IMR-90 (cell line): Measurements from ENCODE around the gene ZNF398. TPM values are rescaled to one million over a fixed set of nuclear protein-coding genes. Genes with fewer than 3 reads are reported as not detected.

Source experiments
- ATAC-seq: fragments of 200-7000 bp; cut with Tn5 transposase; 2 replicates; pipeline ENCODE4 v1.9.1; 2020; ENCODE audit warnings: low read depth, mild to moderate bottlenecking, moderate library complexity
- BruUV-seq: library from RNA; stranded (reverse); fragments of 400-500 nt; replicated peaks from 2 replicates; lab custom pipeline; 2021; lab: Mats Ljungman, UMichigan
- CTCF ChIA-PET: fragments of 300-600 bp; formaldehyde crosslinking; extraction: SDS; loops from one replicate; lab custom pipeline; 2021; ENCODE audit warnings: antibody characterized with exemption; lab: Yijun Ruan, JAX
- POLR2A ChIA-PET: fragments of 300-600 bp; sonication (Branson Sonifier 250); formaldehyde crosslinking; loops from one replicate; lab custom pipeline; 2022; ENCODE audit warnings: antibody characterized with exemption; ENCODE audit not compliant: unreplicated experiment; lab: Charles Lee
- DNase-seq: peaks from one replicate; pipeline ENCODE4 v3.0.0; 2013
- H2AFZ ChIP-seq: replicated peaks from 2 replicates; pipeline ENCODE3; 2013; ENCODE audit warnings: low read length, mild to moderate bottlenecking; ENCODE audit not compliant: poor library complexity
- H2AK5ac ChIP-seq: 2 replicates; pipeline ENCODE4 v1.6.1; 2013; ENCODE audit warnings: low read depth, low read length, inconsistent platforms
- H2AK9ac ChIP-seq: replicated peaks from 2 replicates; pipeline ENCODE3; 2013; ENCODE audit warnings: mild to moderate bottlenecking, low read depth, low read length, moderate library complexity; ENCODE audit not compliant: poor library complexity
- H2BK120ac ChIP-seq: 2 replicates; pipeline ENCODE4 v1.6.1; 2013; ENCODE audit warnings: low read depth, low read length, inconsistent platforms
- H2BK15ac ChIP-seq: 3 replicates; pipeline ENCODE4 v1.6.1; 2013; ENCODE audit warnings: low read depth, low read length, inconsistent platforms
- H2BK20ac ChIP-seq: 2 replicates; pipeline ENCODE4 v1.6.1; 2013; ENCODE audit warnings: low read depth, mild to moderate bottlenecking, inconsistent platforms, low read length, moderate library complexity
- H2BK5ac ChIP-seq: 2 replicates; pipeline ENCODE4 v1.6.1; 2013; ENCODE audit warnings: mild to moderate bottlenecking, low read depth, low read length, inconsistent platforms; ENCODE audit not compliant: poor library complexity, severe bottlenecking
- H3K14ac ChIP-seq: replicated peaks from 2 replicates; pipeline ENCODE4 v1.6.1; 2013; ENCODE audit warnings: low read depth, low read length, inconsistent platforms
- H3K18ac ChIP-seq: 2 replicates; pipeline ENCODE4 v1.6.1; 2013; ENCODE audit warnings: low read depth, low read length, control low read depth
- H3K23ac ChIP-seq: 2 replicates; pipeline ENCODE4 v1.6.1; 2013; ENCODE audit warnings: low read depth, low read length, inconsistent platforms
- H3K27ac ChIP-seq: 2 replicates; pipeline ENCODE4 v1.5.1; 2013; ENCODE audit warnings: mild to moderate bottlenecking, control low read depth, low read length; ENCODE audit not compliant: insufficient read depth
- H3K27me3 ChIP-seq: 2 replicates; pipeline ENCODE4 v1.6.1; 2013; ENCODE audit warnings: low read length; ENCODE audit not compliant: control insufficient read depth, insufficient read depth
- H3K36me3 ChIP-seq: 2 replicates; pipeline ENCODE4 v1.6.1; 2013; ENCODE audit warnings: low read length, mixed read lengths; ENCODE audit not compliant: control insufficient read depth, insufficient read depth
- H3K4ac ChIP-seq: 2 replicates; pipeline ENCODE4 v1.6.1; 2013; ENCODE audit warnings: low read depth, low read length, inconsistent platforms
- H3K4me1 ChIP-seq: 2 replicates; pipeline ENCODE4 v1.6.1; 2013; ENCODE audit warnings: low read length, mixed read lengths; ENCODE audit not compliant: control insufficient read depth, insufficient read depth
- H3K4me2 ChIP-seq: 2 replicates; pipeline ENCODE4 v1.6.1; 2013; ENCODE audit warnings: low read depth, mild to moderate bottlenecking, control low read depth, low read length, moderate library complexity
- H3K4me3 ChIP-seq: 2 replicates; pipeline ENCODE4 v1.5.1; 2013; ENCODE audit warnings: low read depth, mild to moderate bottlenecking, control low read depth, low read length, moderate library complexity; ENCODE audit not compliant: insufficient read depth
- H3K56ac ChIP-seq: 2 replicates; pipeline ENCODE4 v1.6.1; 2013; ENCODE audit warnings: low read length, inconsistent platforms; ENCODE audit not compliant: insufficient read depth; ENCODE audit errors: extremely low read depth
- H3K79me1 ChIP-seq, 2 experiments: 2 replicates each; pipeline ENCODE4 v1.6.1; 2013; ENCODE audit warnings: low read length in 2 of 2, inconsistent platforms in 1 of 2, low read depth in 1 of 2
- H3K9ac ChIP-seq: 2 replicates; pipeline ENCODE4 v1.6.1; 2013; ENCODE audit warnings: low read depth, low read length, control low read depth
- H3K9me1 ChIP-seq: 2 replicates; pipeline ENCODE4 v1.6.1; 2013; ENCODE audit warnings: low read length, inconsistent platforms; ENCODE audit not compliant: insufficient read depth
- H3K9me3 ChIP-seq: 2 replicates; pipeline ENCODE4 v1.6.1; 2013; ENCODE audit warnings: low read length; ENCODE audit not compliant: control insufficient read depth, insufficient read depth
- H4K20me1 ChIP-seq: 2 replicates; pipeline ENCODE4 v1.6.1; 2013; ENCODE audit warnings: low read length, inconsistent platforms; ENCODE audit not compliant: insufficient read depth
- H4K5ac ChIP-seq: 2 replicates; pipeline ENCODE4 v1.6.1; 2013; ENCODE audit warnings: mild to moderate bottlenecking, low read depth, low read length, control low read depth
- H4K8ac ChIP-seq, 2 experiments: 2 replicates each; pipeline ENCODE4 v1.6.1; 2013; ENCODE audit warnings: low read depth in 2 of 2, low read length in 2 of 2, control low read depth in 1 of 2, inconsistent platforms in 1 of 2
- H4K91ac ChIP-seq: 2 replicates; pipeline ENCODE4 v1.6.1; 2013; ENCODE audit warnings: low read depth, low read length, inconsistent platforms; ENCODE audit not compliant: insufficient read depth
- BHLHE40 ChIP-seq: fragments of 150-350 bp; IDR thresholded peaks from 2 replicates; pipeline ENCODE4 v1.6.1; 2016; ENCODE audit warnings: mild to moderate bottlenecking, low read depth, low read length
- CEBPB ChIP-seq: IDR thresholded peaks from 2 replicates; pipeline ENCODE4 v1.6.1; 2012; ENCODE audit warnings: low read depth, low read length, improper control_type of control experiment
- CHD1 ChIP-seq: IDR thresholded peaks from 2 replicates; pipeline ENCODE4 v1.6.1; 2012; ENCODE audit warnings: low read depth, low read length, improper control_type of control experiment
- FOS ChIP-seq: fragments of 150-350 bp; IDR thresholded peaks from 2 replicates; pipeline ENCODE4 v1.6.1; 2016; ENCODE audit warnings: low read depth, low read length
- MAFK ChIP-seq: IDR thresholded peaks from 2 replicates; pipeline ENCODE4 v1.6.1; 2012; ENCODE audit warnings: low read depth, low read length, improper control_type of control experiment
- MAZ ChIP-seq: IDR thresholded peaks from 2 replicates; pipeline ENCODE4 v1.6.1; 2012; ENCODE audit warnings: low read depth, mild to moderate bottlenecking, low read length, improper control_type of control experiment, moderate library complexity, borderline replicate concordance
- MXI1 ChIP-seq: IDR thresholded peaks from 2 replicates; pipeline ENCODE4 v1.6.1; 2012; ENCODE audit warnings: low read depth, mild to moderate bottlenecking, low read length, moderate library complexity, borderline replicate concordance
- NFE2L2 ChIP-seq: fragments of 150-350 bp; IDR thresholded peaks from 2 replicates; pipeline ENCODE4 v1.6.1; 2016; ENCODE audit warnings: low read depth, mild to moderate bottlenecking, low read length
- POLR2A ChIP-seq: IDR thresholded peaks from 2 replicates; pipeline ENCODE4 v1.6.1; 2012; ENCODE audit warnings: mild to moderate bottlenecking, low read depth, low read length
- RAD21 ChIP-seq: IDR thresholded peaks from 2 replicates; pipeline ENCODE4 v1.6.1; 2012; ENCODE audit warnings: low read length, improper control_type of control experiment
- RCOR1 ChIP-seq: IDR thresholded peaks from 2 replicates; pipeline ENCODE4 v1.6.1; 2012; ENCODE audit warnings: mild to moderate bottlenecking, low read length, improper control_type of control experiment; ENCODE audit not compliant: insufficient replicate concordance
- RFX5 ChIP-seq: IDR thresholded peaks from 2 replicates; pipeline ENCODE4 v1.8.0; 2012; ENCODE audit warnings: low read depth, mild to moderate bottlenecking, low read length, moderate library complexity
- SMC3 ChIP-seq: fragments of 150-350 bp; IDR thresholded peaks from 2 replicates; pipeline ENCODE4 v1.6.1; 2016; ENCODE audit warnings: low read depth, mild to moderate bottlenecking, antibody characterized with exemption, low read length, moderate library complexity
- WGBS, 2 experiments: methylation state at CpG; one replicate each; pipeline versions ENCODE4 v1.1.5 to v1.1.7; 2013; ENCODE audit warnings: missing lambda C conversion rate in 2 of 2; ENCODE audit not compliant: insufficient read length in 1 of 2; ENCODE audit errors: extremely low coverage in 2 of 2; 5-methylcytosine and 5-hydroxymethylcytosine counted together
- dilution Hi-C: fragments of 300-500 bp; cut with HindIII; formaldehyde crosslinking; loops from one replicate; pipeline ENCODE4 v1.14.3; 2018; ENCODE audit warnings: low sequenced_read_pairs; ENCODE audit not compliant: unreplicated experiment
- in situ Hi-C: fragments of 300-500 bp; cut with MboI; formaldehyde crosslinking; loops from 3 replicates; pipeline ENCODE4 v1.14.3; 2019; ENCODE audit warnings: low sequenced_read_pairs, inconsistent platforms, mixed read lengths
- intact Hi-C: fragments of 100-400 bp; cut with micrococcal nuclease; formaldehyde crosslinking; loops from 2 replicates; pipeline ENCODE4 v1.10.0; 2022
- polyA plus RNA-seq, 3 experiments: library from polyadenylated mRNA; depleted of rRNA; stranded (reverse); fragments of >200 nt; gene quantifications; 2 replicates each; pipeline ENCODE4 v1.2.3, GENCODE V29; 2012; ENCODE audit warnings: low replicate concordance in 1 of 3
- total RNA-seq: library from RNA; depleted of rRNA; stranded (reverse); fragments of >200 nt; gene quantifications from 2 replicates; pipeline ENCODE4 v1.2.3, GENCODE V29; 2012
- TF ChIP-seq, protein P1 (sequence below): fragments of 150-350 bp; IDR thresholded peaks from 2 replicates; pipeline ENCODE4 v1.6.1; 2016; ENCODE audit warnings: low read depth, mild to moderate bottlenecking, low read length, moderate library complexity, borderline replicate concordance
- TF ChIP-seq, protein P2 (sequence below): conservative IDR thresholded peaks from 2 replicates; pipeline ENCODE4 v1.5.1; 2012; ENCODE audit warnings: mild to moderate bottlenecking, low read depth, low read length, improper control_type of control experiment
- TF ChIP-seq, protein P3 (sequence below): fragments of 150-350 bp; IDR thresholded peaks from 2 replicates; pipeline ENCODE4 v1.6.1; 2017; ENCODE audit warnings: mild to moderate bottlenecking, antibody characterized with exemption, low read length, low read depth

ZNF398 gene
- total and polyA plus RNA-seq, 2 of the 4 experiments (the other 2 are of a cell fraction) = 5.7 to 7.9 TPM

DNA sequence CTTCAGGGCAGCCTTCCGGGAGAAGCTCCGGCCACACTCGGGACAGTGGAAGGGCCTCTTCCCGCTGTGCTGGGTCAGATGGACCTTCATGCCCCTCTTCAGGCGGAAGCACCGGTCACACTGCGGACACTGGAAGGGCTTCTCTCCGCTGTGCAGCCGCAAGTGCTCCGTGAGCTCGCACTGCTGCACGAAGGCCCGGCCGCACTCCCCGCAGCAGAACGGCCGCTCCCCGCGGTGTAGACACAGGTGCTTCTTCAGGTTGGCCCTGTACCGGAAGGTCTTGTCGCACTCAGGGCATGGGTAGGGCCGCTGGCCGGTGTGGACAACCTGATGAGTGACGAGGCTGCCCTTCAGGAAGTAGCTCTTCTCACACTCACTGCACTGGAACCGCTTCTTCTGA, 42.5 kb upstream of the ZNF398 start:
- no peak overlapping the region for H2AK5ac ChIP-seq
- H3K9me1 ChIP-seq = no peaks in the 10 kb centered on the region
- CTCF ChIA-PET = no interaction called here

More for the DNA sequence above, 42.5 kb upstream of the ZNF398 start:
- no peak overlapping the region for H3K4me3 ChIP-seq
- H3K27ac ChIP-seq = no peak overlapping the region
- no peak for DNase-seq
- no peaks in the 10 kb centered on the region for H3K27me3 ChIP-seq
- H2AK9ac ChIP-seq = no peak overlapping the region
- BruUV-seq = no TSS peak
- no peaks in the 10 kb centered on the region for H4K20me1 ChIP-seq
- no peak overlapping the region for H4K8ac ChIP-seq
- in situ Hi-C loops (no loop called here), dilution Hi-C loops (no loop called here), intact Hi-C loops (no loop called here)
- H3K56ac ChIP-seq = no peak overlapping the region
- no peaks in the 10 kb centered on the region for H3K9me3 ChIP-seq
- no peak overlapping the region for H2BK20ac ChIP-seq
- no peaks in the 10 kb centered on the region for H3K79me1 ChIP-seq
- H2BK120ac ChIP-seq = no peak overlapping the region
- no peak overlapping the region for H3K4me2 ChIP-seq
- peaks cover 4% of the 10 kb centered on the region; the same call in 1 of the 2 replicates for H3K36me3 ChIP-seq
- H4K5ac ChIP-seq = no peak overlapping the region
- no peak overlapping the region for H3K9ac ChIP-seq
- H3K14ac ChIP-seq = no peak overlapping the region
- peak overlapping the region; percentile 56 for H2AFZ ChIP-seq
- H4K91ac ChIP-seq = no peak overlapping the region
- TF ChIP-seq, protein P1, sequence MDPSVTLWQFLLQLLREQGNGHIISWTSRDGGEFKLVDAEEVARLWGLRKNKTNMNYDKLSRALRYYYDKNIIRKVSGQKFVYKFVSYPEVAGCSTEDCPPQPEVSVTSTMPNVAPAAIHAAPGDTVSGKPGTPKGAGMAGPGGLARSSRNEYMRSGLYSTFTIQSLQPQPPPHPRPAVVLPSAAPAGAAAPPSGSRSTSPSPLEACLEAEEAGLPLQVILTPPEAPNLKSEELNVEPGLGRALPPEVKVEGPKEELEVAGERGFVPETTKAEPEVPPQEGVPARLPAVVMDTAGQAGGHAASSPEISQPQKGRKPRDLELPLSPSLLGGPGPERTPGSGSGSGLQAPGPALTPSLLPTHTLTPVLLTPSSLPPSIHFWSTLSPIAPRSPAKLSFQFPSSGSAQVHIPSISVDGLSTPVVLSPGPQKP = no peak
- TF ChIP-seq RAD21 (no peak), POLR2A (no peak), RCOR1 (no peak), FOS (no peak), SMC3 (no peak), MAZ (no peak), MXI1 (no peak), CHD1 (no peak), MAFK (no peak), CEBPB (no peak), NFE2L2 (no peak), BHLHE40 (no peak), RFX5 (no peak)
- TF ChIP-seq, protein P2, sequence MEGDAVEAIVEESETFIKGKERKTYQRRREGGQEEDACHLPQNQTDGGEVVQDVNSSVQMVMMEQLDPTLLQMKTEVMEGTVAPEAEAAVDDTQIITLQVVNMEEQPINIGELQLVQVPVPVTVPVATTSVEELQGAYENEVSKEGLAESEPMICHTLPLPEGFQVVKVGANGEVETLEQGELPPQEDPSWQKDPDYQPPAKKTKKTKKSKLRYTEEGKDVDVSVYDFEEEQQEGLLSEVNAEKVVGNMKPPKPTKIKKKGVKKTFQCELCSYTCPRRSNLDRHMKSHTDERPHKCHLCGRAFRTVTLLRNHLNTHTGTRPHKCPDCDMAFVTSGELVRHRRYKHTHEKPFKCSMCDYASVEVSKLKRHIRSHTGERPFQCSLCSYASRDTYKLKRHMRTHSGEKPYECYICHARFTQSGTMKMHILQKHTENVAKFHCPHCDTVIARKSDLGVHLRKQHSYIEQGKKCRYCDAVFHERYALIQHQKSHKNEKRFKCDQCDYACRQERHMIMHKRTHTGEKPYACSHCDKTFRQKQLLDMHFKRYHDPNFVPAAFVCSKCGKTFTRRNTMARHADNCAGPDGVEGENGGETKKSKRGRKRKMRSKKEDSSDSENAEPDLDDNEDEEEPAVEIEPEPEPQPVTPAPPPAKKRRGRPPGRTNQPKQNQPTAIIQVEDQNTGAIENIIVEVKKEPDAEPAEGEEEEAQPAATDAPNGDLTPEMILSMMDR = no peak
- TF ChIP-seq, protein P3, sequence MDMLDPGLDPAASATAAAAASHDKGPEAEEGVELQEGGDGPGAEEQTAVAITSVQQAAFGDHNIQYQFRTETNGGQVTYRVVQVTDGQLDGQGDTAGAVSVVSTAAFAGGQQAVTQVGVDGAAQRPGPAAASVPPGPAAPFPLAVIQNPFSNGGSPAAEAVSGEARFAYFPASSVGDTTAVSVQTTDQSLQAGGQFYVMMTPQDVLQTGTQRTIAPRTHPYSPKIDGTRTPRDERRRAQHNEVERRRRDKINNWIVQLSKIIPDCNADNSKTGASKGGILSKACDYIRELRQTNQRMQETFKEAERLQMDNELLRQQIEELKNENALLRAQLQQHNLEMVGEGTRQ = no peak
- no peak overlapping the region for H2BK15ac ChIP-seq
- no peak overlapping the region for H3K4ac ChIP-seq
- H3K23ac ChIP-seq = no peak overlapping the region
- no peaks in the 10 kb centered on the region for H3K4me1 ChIP-seq
- 89% methylated on average over 18 of the region's 25 CpGs; no CpG with 5 or more reads in 1 of the 2 experiments for WGBS, 2 experiments
- H2BK5ac ChIP-seq = no peak overlapping the region
- ATAC-seq = no peak
- H3K18ac ChIP-seq = no peak overlapping the region
- POLR2A ChIA-PET = no interaction called here
